ENCODE results near the gene IFT81.
A peak's percentile ranks its signal among the peaks of the same experiment; 100 is the strongest.

The IFT81 gene

GRCh38 chr12:110159671-110160245 is 35.6 kb downstream of the IFT81 start:
- no peak for DNase-seq (ENCODE audit: low spot score)

GRCh38 chr12:110165540-110166159 is 41.5 kb downstream of the IFT81 start:
- no peak for DNase-seq (ENCODE audit: low spot score)

GRCh38 chr12:110168732-110169455 is 44.7 kb downstream of the IFT81 start:
- no peak for DNase-seq (ENCODE audit: low spot score)

- no peak for DNase-seq (ENCODE audit: low spot score)
These were observed 46.5 kb downstream of the IFT81 start for GRCh38 chr12:110170535-110171185.

- no peak for DNase-seq (ENCODE audit: low spot score)
These were observed 47.0 kb downstream of the IFT81 start for GRCh38 chr12:110171186-110171538.

- DNase-seq (ENCODE audit: low spot score): no peak
These were observed 47.5 kb downstream of the IFT81 start for GRCh38 chr12:110171636-110172035.

GRCh38 chr12:110174373-110174996 is 50.3 kb downstream of the IFT81 start:
- no peak for DNase-seq (ENCODE audit: low spot score)

GRCh38 chr12:110175201-110175600 is 51.0 kb downstream of the IFT81 start:
- DNase-seq (ENCODE audit: low spot score): no peak

GRCh38 chr12:110176745-110177144 is 52.6 kb downstream of the IFT81 start:
- no peak for DNase-seq (ENCODE audit: low spot score)

- DNase-seq (ENCODE audit: low spot score): peak; percentile 11
These were observed 55.1 kb downstream of the IFT81 start for GRCh38 chr12:110179291-110179690.

- no peak for DNase-seq (ENCODE audit: low spot score)
These were observed 56.4 kb downstream of the IFT81 start for GRCh38 chr12:110180591-110181005.

- DNase-seq (ENCODE audit: low spot score): no peak
These were observed 58.1 kb downstream of the IFT81 start for GRCh38 chr12:110182281-110182680.

- DNase-seq (ENCODE audit: low spot score): no peak
These were observed 59.2 kb downstream of the IFT81 start for GRCh38 chr12:110183386-110183785.

- no peak for DNase-seq (ENCODE audit: low spot score)
These were observed 61.5 kb downstream of the IFT81 start for GRCh38 chr12:110185626-110186025.

- DNase-seq (ENCODE audit: low spot score): no peak
These were observed 61.9 kb downstream of the IFT81 start for GRCh38 chr12:110186059-110186458.

- no peak for DNase-seq (ENCODE audit: low spot score)
These were observed 69.0 kb downstream of the IFT81 start for GRCh38 chr12:110193196-110193595.

GRCh38 chr12:110197003-110197402 is 72.8 kb downstream of the IFT81 start:
- DNase-seq (ENCODE audit: low spot score): no peak

GRCh38 chr12:110198386-110198785 is 74.2 kb downstream of the IFT81 start:
- no peak for DNase-seq (ENCODE audit: low spot score)

GRCh38 chr12:110199339-110200123 is 75.4 kb downstream of the IFT81 start:
- no peak for DNase-seq (ENCODE audit: low spot score)

GRCh38 chr12:110200124-110200417 is 75.9 kb downstream of the IFT81 start:
- no peak for DNase-seq (ENCODE audit: low spot score)

GRCh38 chr12:110201995-110202394 is 77.8 kb downstream of the IFT81 start:
- no peak for DNase-seq (ENCODE audit: low spot score)

GRCh38 chr12:110203546-110203945 is 79.4 kb downstream of the IFT81 start:
- DNase-seq (ENCODE audit: low spot score): no peak

Measured in RKO (cell line).